ENCODE data around the gene ZNF394.

The ZNF394 gene

GRCh38 chr7:99490878-99491277 lies 9.2 kb downstream of the ZNF394 start:
- no peak for TF ChIP-seq CTCF (IDR thresholded peaks at IDR 0.05)
- no peaks in the 10 kb centered on the region for H3K9me3 ChIP-seq
- H3K4me1 ChIP-seq (ENCODE audit: control insufficient read depth in 1 of 2, insufficient read depth in 1 of 2, low read depth in 1 of 2, low read length in 1 of 2), result no peaks in the 10 kb centered on the region
- no peaks in the 10 kb centered on the region for H3K27me3 ChIP-seq
- H3K27ac ChIP-seq, result no peak overlapping the region
- peaks cover 47% of the 10 kb centered on the region for H3K36me3 ChIP-seq
- no peak overlapping the region for H3K4me3 ChIP-seq (ENCODE audit: low read depth in 1 of 2, low read length in 1 of 2)

- Histone ChIP-seq H3K9me3 (no peaks in the 10 kb centered on the region), H3K27ac (no peak overlapping the region), H3K4me1 (ENCODE audit: control insufficient read depth in 1 of 2, insufficient read depth in 1 of 2, low read depth in 1 of 2, low read length in 1 of 2) (no peaks in the 10 kb centered on the region), H3K27me3 (no peaks in the 10 kb centered on the region), H3K36me3 (peaks cover 37% of the 10 kb centered on the region), H3K4me3 (ENCODE audit: low read depth in 1 of 2, low read length in 1 of 2) (no peak overlapping the region)
- TF ChIP-seq CTCF (IDR thresholded peaks at IDR 0.05), result no peak
These were observed 10.8 kb downstream of the ZNF394 start for GRCh38 chr7:99489235-99489634.

GRCh38 chr7:99485094-99485493 lies 15.0 kb downstream of the ZNF394 start:
- TF ChIP-seq CTCF (IDR thresholded peaks at IDR 0.05), result no peak
- Histone ChIP-seq H3K9me3 (no peaks in the 10 kb centered on the region), H3K27ac (no peak overlapping the region), H3K27me3 (no peaks in the 10 kb centered on the region), H3K4me3 (ENCODE audit: low read depth in 1 of 2, low read length in 1 of 2) (no peak overlapping the region), H3K36me3 (peaks cover 45% of the 10 kb centered on the region), H3K4me1 (ENCODE audit: control insufficient read depth in 1 of 2, insufficient read depth in 1 of 2, low read depth in 1 of 2, low read length in 1 of 2) (no peaks in the 10 kb centered on the region)

GRCh38 chr7:99478464-99479440 lies 21.3 kb downstream of the ZNF394 start:
- Histone ChIP-seq H3K9me3 (no peaks in the 10 kb centered on the region), H3K4me3 (ENCODE audit: low read depth in 1 of 2, low read length in 1 of 2) (no peak overlapping the region), H3K36me3 (peaks cover 32% of the 10 kb centered on the region), H3K4me1 (ENCODE audit: control insufficient read depth in 1 of 2, insufficient read depth in 1 of 2, low read depth in 1 of 2, low read length in 1 of 2) (peaks cover under 1% of the 10 kb centered on the region in 2 experiments), H3K27me3 (no peaks in the 10 kb centered on the region), H3K27ac (no peak overlapping the region)
- no peak for TF ChIP-seq CTCF (IDR thresholded peaks at IDR 0.05)

- no peak overlapping the region for H3K4me3 ChIP-seq (ENCODE audit: low read depth in 1 of 2, low read length in 1 of 2)
- H3K27me3 ChIP-seq, result peaks cover 5% of the 10 kb centered on the region
- peaks cover 18% of the 10 kb centered on the region for H3K36me3 ChIP-seq
- H3K4me1 ChIP-seq (ENCODE audit: control insufficient read depth in 1 of 2, insufficient read depth in 1 of 2, low read depth in 1 of 2, low read length in 1 of 2), result peaks cover 11 to 12% of the 10 kb centered on the region in 2 experiments
- H3K27ac ChIP-seq, result no peak overlapping the region
- H3K9me3 ChIP-seq, result no peaks in the 10 kb centered on the region
- TF ChIP-seq CTCF (IDR thresholded peaks at IDR 0.05), result no peak
These were observed 24.0 kb downstream of the ZNF394 start for GRCh38 chr7:99476107-99476506.
